ENCODE results near the gene NCAPD3. TPM values are rescaled to one million over a fixed set of nuclear protein-coding genes. Genes with fewer than 3 reads are reported as not detected.

Gene NCAPD3
- total RNA-seq, 1 experiment from 2014 or later: 52.2 TPM

GRCh38 chr11:134110252-134110815 lies 113.4 kb downstream of the NCAPD3 start:
- Mint-ChIP-seq H3K27me3 (ENCODE audit: low read depth) (no peaks in the 10 kb centered on the region), H3K4me3 (no peak overlapping the region), H3K27ac (no peak overlapping the region), H3K36me3 (ENCODE audit: insufficient read depth in 1 of 3, low read depth in 3 of 3) (peaks cover 4 to 12% (median 11%) of the 10 kb centered on the region in 3 experiments; a peak in 6 of 7 replicates), H3K4me1 (peaks cover 19 to 25% of the 10 kb centered on the region in 2 experiments), H3K9me3 (peaks cover 17 to 20% of the 10 kb centered on the region in 2 experiments)
- Histone ChIP-seq H3K18ac (ENCODE audit: insufficient read length, low read depth, low read length) (no peak overlapping the region), H3K4me2 (ENCODE audit: insufficient read depth, insufficient read length, low read length) (no peak overlapping the region), H3K23ac (ENCODE audit: insufficient read length, low read depth, low read length) (no peak overlapping the region), H3K27me3 (ENCODE audit: insufficient read depth, low read length) (no peaks in the 10 kb centered on the region), H3K9ac (ENCODE audit: extremely low read depth, insufficient read length, low read length) (no peak overlapping the region), H3T11ph (ENCODE audit: low read length) (no peak overlapping the region), H3K14ac (ENCODE audit: insufficient read depth, low read length) (no peak overlapping the region), H2BK120ac (ENCODE audit: low read depth, low read length, poor library complexity, severe bottlenecking) (no peak overlapping the region), H4K91ac (ENCODE audit: insufficient read length, low read depth, low read length) (no peak overlapping the region), H3K9me3 (ENCODE audit: control insufficient read depth, low read depth, low read length) (no peaks in the 10 kb centered on the region), H2BK15ac (ENCODE audit: low read depth, low read length) (no peak overlapping the region), H3K79me1 (ENCODE audit: insufficient read depth, low read depth, low read length, poor library complexity, severe bottlenecking) (peaks cover 3% of the 10 kb centered on the region), H4K5ac (ENCODE audit: insufficient read length, low read depth, low read length) (no peak overlapping the region), H4K8ac (replicated peaks; ENCODE audit: insufficient read length, low read depth, low read length) (no peak overlapping the region), H3K79me2 (ENCODE audit: insufficient read depth, low read length) (no peaks in the 10 kb centered on the region), H4K20me1 (ENCODE audit: control insufficient read depth, insufficient read depth, insufficient read length) (no peaks in the 10 kb centered on the region), H3K56ac (ENCODE audit: insufficient read length, low read depth, low read length) (no peak overlapping the region), H2AFZ (ENCODE audit: low read length) (no peak overlapping the region), H3K4ac (ENCODE audit: low read depth, low read length) (no peak overlapping the region), H3K4me1 (ENCODE audit: insufficient read depth, low read length) (no peaks in the 10 kb centered on the region), H2BK12ac (ENCODE audit: insufficient read length, low read depth, low read length) (no peak overlapping the region), H3K27ac (ENCODE audit: insufficient read length, low read depth, low read length) (no peak overlapping the region), H2AK5ac (ENCODE audit: insufficient read length, low read length) (no peak overlapping the region), H2BK5ac (ENCODE audit: insufficient read length, low read length) (no peak overlapping the region), H2BK20ac (ENCODE audit: low read depth, low read length, poor library complexity, severe bottlenecking) (no peak overlapping the region), H3K23me2 (ENCODE audit: insufficient read length, low read depth, low read length, poor library complexity, severe bottlenecking) (no peaks in the 10 kb centered on the region)
- TF ChIP-seq, protein P1, sequence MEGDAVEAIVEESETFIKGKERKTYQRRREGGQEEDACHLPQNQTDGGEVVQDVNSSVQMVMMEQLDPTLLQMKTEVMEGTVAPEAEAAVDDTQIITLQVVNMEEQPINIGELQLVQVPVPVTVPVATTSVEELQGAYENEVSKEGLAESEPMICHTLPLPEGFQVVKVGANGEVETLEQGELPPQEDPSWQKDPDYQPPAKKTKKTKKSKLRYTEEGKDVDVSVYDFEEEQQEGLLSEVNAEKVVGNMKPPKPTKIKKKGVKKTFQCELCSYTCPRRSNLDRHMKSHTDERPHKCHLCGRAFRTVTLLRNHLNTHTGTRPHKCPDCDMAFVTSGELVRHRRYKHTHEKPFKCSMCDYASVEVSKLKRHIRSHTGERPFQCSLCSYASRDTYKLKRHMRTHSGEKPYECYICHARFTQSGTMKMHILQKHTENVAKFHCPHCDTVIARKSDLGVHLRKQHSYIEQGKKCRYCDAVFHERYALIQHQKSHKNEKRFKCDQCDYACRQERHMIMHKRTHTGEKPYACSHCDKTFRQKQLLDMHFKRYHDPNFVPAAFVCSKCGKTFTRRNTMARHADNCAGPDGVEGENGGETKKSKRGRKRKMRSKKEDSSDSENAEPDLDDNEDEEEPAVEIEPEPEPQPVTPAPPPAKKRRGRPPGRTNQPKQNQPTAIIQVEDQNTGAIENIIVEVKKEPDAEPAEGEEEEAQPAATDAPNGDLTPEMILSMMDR (conservative IDR thresholded peaks at IDR 0.05): no peak
- DNase-seq: no peak
- WGBS (ENCODE audit: extremely low coverage, insufficient read length, low lambda C conversion rate): no CpG with 5 or more reads among the region's 5 CpGs

Other genes with a start within 250 kb of the NCAPD3 start
- gene JAM3, start 154.9 kb downstream of the NCAPD3 start, total RNA-seq (2021): 30.0 and 36.5 TPM in 2 replicates
- gene VPS26B, start 704 bp upstream of the NCAPD3 start, total RNA-seq (2021): 27.5 and 28.1 TPM in 2 replicates
- gene THYN1, start 29.4 kb upstream of the NCAPD3 start, total RNA-seq (2021): 97.0 and 101 TPM in 2 replicates
- gene ACAD8, start 29.6 kb upstream of the NCAPD3 start, total RNA-seq (2021): 43.3 and 46.8 TPM in 2 replicates
- 11.2 and 11.7 TPM in 2 replicates for gene GLB1L3, start 52.4 kb upstream of the NCAPD3 start, total RNA-seq (2021)
- gene GLB1L2, start 108.0 kb upstream of the NCAPD3 start, total RNA-seq (2021): 2.0 and 2.4 TPM in 2 replicates
- 29.3 and 34.3 TPM in 2 replicates for gene B3GAT1, start 188.3 kb upstream of the NCAPD3 start, total RNA-seq (2021)